Head of caudate nucleus (tissue), 42 donors: ENCODE measurements around the gene ZCCHC14.

ENCODE experiments used
- DNase-seq, 42 donors: peaks; one replicate each; pipeline versions ENCODE4 v3.0.0 to v3.0.0-alpha.2; 2020 to 2021; ENCODE audit warnings: mixed read lengths in 7 of 42
- intact Hi-C: fragments of 100-400 bp; cut with DNase I; formaldehyde crosslinking; loops from one replicate; pipeline ENCODE4 v1.15.0; 2022

Gene ZCCHC14

DNA sequence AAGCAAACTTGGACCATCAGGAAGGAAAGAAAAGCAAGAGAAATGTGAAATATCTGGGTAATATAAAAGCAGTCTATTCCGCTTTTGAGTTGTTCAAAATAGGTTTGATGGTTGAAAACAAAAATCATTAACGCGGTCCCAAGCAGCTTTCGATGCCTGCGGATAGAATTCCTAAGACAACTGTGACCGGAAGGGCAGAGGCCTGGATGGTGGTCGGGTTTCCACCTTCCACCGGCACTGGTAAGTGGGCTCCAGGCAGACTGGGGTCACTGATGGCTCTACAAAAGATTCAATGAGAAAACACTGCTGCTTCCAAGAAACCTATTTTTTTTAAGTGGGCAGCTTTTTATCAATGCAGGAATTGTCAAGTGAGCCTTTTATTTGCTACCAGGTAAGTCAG lies 49.8 kb downstream of the ZCCHC14 start:
- intact Hi-C loops = no loop called here
- peak in 1 of 42 donors; percentile 14 for DNase-seq

DNA sequence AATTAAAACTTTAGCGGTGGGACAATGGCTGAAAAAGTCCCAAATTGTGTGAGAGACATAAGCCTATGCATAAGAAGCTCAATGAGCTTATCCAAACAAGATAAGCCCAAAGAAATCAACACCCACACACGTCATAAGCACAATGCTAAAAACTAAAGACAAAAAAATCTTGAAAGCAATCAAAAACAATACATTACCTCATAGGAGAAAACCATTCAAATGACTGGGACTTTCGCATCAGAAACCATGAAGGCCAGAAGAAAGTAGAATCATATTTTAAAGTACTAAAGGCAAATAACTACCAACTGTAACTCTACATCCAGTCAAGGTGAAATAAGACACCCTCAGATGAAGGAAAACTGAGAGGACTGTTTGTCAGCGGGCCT lies 50.2 kb downstream of the ZCCHC14 start:
- intact Hi-C loops = no loop called here

DNA sequence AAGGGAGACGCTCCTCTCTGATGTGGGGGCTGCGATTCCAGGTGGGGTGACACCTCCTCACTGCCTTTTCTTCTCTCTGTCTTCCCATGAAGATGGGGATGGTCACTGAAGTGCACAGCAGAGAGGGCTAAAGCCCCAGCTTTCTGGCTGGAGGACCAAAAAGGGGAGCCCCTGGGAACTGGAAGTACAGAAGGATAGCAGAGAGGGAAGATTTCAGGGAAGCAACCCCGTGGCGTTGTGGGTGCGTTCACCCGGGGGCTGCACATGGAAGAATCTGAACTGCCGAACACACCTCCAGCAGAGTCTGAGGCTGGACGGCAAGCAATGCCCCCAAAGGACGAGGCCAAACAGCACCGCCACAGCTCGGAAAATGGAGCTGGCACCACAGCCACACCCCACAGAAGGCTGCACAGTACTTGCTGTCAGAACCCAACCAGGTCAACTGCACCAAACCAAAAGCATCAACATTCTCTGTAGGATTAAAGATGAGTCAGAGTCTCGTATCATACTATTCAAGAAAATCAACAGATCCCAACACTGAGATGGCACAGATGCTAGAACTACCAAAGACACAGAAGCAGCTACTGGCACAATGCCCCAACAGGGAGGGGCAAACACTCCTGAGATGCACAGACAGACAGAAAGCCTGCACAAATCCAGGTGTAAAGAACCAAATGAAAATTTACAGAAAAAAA lies 50.8 kb downstream of the ZCCHC14 start:
- no peak for DNase-seq
- intact Hi-C loops = no loop called here

More for the DNA sequence above, 50.2 kb downstream of the ZCCHC14 start:
- DNase-seq = no peak

DNA sequence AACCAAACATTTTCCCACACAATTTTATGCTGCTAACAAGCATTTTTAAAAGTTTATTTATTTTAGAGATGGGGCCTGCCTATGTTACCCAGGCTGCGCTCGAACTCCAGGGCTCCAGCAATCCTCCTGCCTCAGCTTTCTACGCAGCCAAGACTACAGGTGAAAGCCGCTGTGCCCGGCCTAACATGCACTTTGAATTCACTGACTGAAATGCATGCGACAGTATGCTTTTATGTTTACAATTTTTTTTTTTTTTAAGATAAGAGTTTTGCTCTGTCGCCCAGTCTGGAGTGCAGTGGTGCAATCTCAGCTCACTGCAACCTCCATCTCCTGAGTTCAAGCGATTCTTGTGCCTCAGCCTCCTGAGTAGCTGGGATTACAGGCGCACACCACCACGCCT lies 52.9 kb downstream of the ZCCHC14 start:
- no peak for DNase-seq
- intact Hi-C loops = no loop called here

DNA sequence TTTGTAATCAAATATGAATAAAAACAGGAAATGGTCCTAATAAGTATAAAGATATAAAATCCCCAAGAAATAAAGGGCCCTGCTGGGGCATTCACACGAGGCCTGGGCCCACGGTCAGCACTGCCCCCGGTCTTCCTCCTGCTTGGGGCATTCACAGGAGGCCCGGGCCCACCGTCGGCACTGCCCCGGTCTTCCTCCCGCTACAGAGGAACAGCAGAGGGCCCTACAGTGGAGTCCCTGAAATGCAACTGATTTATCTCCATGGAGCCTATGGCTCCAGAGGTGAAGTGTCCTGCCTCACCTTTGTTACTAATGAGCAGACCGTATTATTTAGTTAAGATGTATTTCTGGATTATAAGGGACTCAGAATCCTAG lies 54.2 kb downstream of the ZCCHC14 start:
- DNase-seq = no peak
- intact Hi-C loops = no loop called here

DNA sequence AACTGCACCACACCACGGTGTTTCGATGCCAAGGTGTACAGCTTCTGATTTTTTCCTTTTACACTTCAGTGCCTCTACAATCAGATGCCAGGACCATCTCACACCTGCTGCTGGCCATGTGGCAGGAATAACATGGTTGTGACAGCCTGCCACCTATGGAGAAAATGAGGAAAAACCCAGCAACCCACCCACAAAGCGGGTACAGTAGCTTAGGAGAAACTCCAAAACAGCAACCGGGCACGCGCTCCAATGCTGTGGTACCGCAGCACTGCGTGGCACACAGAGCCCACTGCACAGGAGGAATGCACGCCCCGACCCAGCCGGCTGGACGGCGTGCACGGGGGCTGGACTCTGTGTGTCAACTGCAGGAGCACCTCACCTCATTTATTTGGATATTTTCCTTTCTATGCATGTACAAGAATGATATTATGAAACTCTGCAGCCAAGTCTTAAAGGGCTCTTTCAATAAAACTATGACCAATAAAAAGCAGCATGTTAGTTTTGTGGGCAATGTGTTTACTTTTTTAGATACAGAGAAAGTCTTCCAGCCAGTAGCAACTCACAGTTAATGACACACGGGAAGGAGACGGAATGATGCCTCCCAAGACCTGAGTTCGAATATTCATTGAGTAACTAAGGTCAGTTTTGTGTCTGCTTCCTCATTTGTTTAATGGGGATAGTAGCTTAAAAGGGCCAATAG lies 54.8 kb downstream of the ZCCHC14 start:
- intact Hi-C loops = no loop called here
- DNase-seq = no peak

DNA sequence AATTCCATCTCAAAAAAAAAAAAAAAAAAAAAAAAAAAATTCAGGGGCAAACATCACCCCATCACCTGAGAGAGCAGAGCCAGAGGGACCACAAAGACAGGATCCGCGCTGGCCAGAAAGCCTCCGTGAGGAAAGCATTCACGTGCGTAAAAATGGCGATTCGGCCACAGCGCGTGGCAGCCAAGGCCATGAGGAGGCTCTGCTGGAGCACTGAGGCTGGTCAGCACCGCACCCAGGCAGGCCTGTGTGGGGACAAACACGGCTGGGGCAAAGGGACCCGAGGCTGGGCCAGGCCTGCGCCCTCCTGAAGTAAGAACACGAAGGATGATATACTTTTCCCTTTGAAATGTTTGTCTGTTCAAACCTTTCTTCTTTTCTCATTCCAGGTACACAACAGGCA lies 55.5 kb downstream of the ZCCHC14 start:
- no peak for DNase-seq
- intact Hi-C loops = no loop called here

DNA sequence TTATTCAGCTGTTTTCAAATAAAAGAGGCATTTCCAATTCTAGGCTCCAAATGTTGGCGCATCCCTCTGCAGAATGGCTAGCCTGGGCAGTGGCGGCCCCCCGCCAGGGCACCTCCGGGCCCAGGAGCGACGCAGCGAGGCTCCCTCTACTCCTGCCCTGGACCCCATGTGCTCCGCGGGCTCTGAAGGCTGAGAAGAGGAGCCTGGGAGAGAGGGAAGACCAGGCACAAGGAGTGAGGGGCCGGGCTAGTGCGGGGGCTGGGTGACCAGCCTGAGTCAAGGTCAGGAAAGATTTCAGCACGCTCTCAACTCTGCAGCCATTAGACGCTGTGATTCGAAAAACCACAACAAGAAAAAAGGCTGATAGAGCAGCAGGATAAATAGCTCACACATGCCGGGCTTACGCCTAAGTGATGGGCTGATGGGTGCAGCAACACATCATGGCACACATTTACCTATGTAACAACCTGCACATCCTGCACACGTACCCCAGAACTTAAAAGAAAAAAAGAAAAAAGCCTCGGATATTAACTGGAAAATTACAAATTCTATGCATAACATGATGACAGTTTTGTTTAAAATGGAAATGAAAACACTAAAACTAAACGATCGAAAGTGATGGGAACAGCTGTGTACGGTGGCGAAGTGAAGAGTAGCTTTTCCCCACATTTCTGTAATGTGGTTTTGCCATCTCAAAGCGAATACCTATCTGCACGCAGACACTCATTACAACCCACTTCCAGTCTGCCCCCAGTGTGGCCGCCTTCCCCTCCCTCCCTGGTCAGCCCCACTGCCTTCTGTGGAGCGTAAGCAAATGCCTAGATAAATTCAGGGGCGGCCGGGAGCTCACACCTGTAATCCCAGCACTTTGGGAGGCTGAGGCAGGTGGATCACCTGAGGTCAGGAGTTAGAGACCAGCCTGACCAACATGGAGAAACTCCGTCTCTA lies 56.3 kb downstream of the ZCCHC14 start:
- no peak for DNase-seq
- intact Hi-C loops = no loop called here

DNA sequence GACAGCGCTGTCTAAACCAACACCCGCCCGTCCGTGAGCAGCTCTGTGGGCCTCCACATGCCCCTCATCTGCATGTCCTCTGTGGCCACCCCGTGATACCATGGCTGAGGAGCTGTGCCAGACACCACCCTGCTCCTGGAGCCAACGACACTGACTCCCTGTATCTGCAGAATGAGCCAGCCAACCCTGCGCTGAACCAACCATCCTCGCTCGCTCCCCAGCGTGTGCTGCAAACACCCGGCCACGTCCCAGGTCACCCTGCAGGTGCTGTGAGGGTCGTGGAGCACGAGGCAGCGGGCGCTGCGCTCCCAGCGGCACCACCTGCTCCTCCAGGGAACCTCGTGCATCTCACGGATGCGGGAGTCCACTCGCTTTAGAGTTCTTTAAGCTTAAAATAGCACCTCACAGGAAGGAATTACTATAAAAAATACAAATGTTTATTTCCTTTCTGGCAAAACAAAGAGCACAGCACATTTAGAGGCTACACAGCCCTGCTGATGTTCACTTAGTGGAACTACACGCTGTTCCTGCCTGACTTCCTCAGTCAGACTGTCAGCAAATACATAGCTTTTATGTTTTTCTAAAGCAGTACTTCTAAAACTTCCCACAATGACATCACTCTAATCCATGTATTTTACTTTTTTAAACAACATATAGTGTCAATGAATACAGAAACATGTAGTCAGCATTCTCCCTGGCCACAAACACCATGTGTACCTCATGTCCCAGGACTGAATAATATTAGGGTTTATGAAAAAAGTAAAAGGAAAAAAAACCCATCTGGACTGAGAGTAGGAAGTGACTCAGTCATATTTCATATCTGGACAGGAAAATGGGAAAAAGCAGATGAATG lies 57.2 kb downstream of the ZCCHC14 start:
- DNase-seq = no peak
- intact Hi-C loops = no loop called here

DNA sequence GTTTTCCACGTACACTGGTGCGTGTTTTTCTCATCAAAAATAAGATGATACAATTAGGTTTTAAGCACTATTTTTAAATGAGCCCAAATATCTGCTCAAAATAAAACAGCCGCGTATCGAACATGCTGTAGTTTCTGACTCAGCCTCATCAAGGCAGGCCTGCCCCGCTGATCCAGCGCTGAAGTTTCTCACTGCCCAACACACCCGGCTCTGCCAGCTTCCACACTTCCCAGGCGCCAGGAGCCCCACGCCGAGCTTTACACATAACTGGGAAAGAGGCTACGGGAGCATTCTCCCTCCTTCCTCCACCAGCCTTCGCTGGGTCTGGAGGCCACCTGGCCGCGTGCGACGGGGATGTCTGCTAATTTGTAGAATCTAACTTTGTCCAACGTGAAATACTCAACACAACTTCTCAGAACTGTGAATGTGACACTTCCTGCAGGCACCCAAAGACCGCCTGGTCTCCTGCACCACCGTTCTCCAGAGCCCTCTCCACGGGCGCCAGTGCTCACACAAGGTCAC lies 58.6 kb downstream of the ZCCHC14 start:
- intact Hi-C loops = no loop called here
- DNase-seq = no peak

DNA sequence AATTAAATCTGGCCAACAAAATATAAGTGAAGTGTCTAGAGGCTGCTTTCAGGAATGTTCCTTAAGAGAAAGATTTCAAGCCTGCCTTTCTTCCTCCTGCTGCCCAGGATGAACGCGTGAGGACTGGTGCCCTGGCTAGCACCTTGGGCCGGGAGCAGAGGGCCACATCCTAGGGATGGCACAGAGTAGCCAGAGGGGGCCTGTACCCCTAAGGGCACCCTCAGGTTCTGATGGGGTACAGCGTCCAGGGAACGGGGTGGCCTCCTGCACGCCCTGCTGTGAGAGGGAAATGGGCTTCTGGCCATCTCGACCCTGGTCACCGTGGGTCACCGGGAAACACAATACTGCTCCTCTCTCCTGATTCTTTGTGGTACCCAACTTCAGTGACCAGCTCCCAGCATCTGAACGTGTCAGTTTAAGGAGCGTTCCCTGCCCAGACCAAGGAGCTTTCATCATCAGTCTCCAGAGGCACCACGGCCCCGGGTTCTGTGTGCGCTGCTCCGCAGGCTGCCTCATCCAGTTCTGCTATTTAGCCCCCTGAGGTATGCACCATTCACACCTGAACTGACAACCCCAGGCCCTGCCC lies 60.4 kb downstream of the ZCCHC14 start:
- no peak for DNase-seq
- intact Hi-C loops = no loop called here

DNA sequence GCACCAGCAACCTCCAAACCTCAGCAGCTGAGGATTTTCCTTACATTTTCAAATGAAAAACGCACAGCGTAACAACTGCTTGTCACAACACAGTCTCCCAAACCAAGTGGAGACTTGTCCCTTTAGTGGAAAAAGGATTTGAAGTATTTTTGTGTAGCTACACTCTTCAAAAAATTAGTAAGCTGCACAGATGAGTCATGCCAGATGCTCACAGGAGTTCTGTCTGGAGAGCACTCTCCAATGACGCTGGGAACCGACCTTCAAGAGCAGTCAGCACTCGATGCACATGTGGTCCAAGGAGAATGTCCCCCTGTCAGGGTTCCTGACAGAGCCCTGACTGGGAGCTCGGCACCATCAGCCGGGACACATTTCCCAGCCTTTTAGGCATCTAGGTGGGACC lies 60.9 kb downstream of the ZCCHC14 start:
- peak in 2 of 42 donors; percentile 33 to 61 for DNase-seq
- intact Hi-C loops = no loop called here

DNA sequence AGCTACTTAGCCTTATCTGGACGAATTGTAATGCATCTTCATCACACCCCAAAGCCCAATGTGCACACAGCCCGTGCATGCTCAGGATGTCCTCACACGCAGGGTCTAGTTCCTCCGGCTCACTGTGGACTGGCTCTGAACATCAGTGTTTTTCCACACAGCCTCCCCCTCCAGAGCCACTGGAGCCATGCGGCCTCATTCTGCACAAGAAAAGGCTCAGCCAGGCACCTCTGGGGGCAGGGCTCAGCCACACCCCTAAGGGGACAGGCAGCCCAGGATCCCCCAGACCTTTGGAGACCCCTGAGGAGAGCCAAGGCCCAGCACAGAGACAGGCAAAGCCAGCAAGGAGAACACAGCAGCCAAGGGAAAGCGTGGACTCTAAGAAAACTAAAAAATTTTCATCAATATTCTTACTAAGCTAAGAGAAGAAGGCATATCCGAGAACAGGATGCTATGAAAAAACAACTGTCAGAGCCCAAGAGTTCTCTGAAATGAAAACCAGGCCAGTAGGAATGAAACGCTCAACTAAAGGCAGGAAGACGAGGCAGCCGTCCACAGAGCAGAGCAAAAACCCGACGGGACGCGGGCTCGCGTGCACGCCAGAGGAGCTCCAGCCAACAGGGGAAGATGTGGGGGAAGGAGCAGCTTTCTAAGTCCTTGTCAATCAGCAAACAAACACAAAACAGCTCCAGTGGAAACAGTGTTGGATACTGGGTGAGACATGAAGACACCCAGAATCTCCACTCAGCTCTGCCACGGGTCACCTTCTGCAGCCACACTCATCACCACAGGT lies 66.2 kb downstream of the ZCCHC14 start:
- intact Hi-C loops = no loop called here
- DNase-seq = peak in 3 of 42 donors; percentile 6 to 10 (median 9)

DNA sequence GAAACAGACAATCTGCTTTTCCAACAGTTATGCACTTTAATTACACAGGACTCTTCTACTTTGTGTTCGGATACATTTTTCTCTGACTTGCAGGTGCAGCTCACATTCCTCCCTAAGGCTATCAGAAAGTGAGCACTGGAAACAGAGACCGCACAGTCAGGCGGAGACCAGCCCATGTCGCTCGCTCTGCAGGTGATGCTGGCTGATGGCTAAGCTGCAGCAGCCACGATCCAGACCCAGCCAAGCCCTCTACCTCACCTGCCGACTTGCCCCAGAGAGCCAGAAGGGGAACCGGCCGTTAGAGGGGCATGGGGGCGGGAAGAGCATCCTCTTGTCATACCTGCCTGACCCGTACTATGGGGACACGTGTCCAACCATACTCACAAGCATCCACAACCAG lies 66.9 kb downstream of the ZCCHC14 start:
- intact Hi-C loops = no loop called here
- DNase-seq = peak in 2 of 42 donors; percentile 5 to 8

DNA sequence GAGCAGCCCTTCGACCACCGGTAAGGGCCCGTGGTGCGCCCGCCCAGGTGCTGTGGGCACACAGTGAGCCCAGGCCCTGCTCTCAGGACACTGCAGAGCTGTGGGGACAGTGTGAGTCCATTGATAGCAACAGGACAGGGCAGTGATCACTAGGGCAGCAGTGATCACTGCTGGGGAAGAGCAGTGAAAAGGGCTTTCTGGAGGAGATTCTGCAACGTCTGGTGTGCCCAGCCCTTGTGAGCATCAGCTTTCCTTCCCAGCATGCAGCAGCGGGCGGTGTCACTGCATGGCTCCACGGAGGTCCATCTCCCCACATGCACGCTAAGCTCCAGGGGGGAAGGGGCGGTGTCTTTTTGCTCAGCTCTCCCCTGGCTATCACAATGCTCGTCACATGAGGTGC lies 68.6 kb downstream of the ZCCHC14 start:
- intact Hi-C loops = no loop called here
- DNase-seq = peak in 1 of 42 donors; percentile 8

DNA sequence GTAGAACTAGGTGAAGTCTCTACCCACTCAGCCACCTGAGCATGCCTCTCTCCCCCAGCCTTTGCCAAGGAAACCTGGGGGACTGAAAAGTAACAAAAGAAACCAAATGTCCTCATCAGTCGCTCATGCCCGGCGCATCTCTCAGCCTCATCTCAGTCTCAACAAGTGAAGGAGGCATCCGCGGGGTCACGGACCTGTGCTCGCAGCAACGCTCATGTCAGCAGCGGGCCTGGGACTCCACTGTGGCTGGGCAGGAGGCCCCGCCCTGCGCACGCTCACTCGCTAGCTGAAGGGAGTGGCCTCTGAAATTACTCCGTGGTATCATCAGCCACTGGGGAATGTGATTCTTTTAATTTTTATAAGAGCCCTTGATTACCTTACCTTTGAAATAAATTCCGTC lies 69.4 kb downstream of the ZCCHC14 start:
- peak in 3 of 42 donors; percentile 3 to 12 (median 10) for DNase-seq
- intact Hi-C loops = no loop called here

DNA sequence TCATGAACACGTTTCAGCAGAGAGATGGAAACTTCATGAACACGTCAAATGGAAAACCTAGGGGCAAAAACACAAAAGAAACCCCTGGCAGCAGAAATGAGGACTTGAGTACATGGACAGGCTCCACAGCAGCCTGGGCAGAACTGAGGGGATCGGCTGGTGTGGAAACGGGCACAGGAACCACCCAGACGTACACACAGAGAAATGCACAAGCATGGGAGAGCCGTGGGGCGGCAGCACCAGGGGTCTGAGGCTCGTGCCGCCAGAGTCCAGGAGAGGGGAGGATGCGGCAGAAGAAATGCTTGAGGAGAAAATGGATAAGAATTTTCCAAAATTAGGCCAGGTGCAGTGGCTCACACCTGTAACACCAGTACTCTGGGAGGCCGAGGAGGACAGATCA lies 70.7 kb downstream of the ZCCHC14 start:
- peak in 3 of 42 donors; percentile 3 to 8 (median 5) for DNase-seq
- intact Hi-C loops = no loop called here
